T-helper 1 cell (primary cell): Measurements from ENCODE around the gene AKAP8.
"Not testable (repeated sequence)": the region's sequence is repeated elsewhere in the genome, so short reads cannot be mapped to it uniquely, and the experiment has no call there.

Experiments
- DNase-seq, 5 donors: peaks; one replicate each; pipeline ENCODE4 v3.0.0-alpha.2; 2012 to 2020
- total RNA-seq, 4 donors: gene quantifications; one replicate each; lab custom pipeline; 2026; lab: John Stamatoyannopoulos, UW

Gene AKAP8
- 119 to 130 (median 125) reads per million in 4 donors for total RNA-seq

- peak; percentile 96 to 99 (median 96) for DNase-seq
These were observed at the start of gene AKAP8 for GRCh38 chr19:15379083-15379998. TSS of gene AKAP8 (minus strand) at chr19:15379787. CDS start at chr19:15379731, 56 bp downstream.

DNA sequence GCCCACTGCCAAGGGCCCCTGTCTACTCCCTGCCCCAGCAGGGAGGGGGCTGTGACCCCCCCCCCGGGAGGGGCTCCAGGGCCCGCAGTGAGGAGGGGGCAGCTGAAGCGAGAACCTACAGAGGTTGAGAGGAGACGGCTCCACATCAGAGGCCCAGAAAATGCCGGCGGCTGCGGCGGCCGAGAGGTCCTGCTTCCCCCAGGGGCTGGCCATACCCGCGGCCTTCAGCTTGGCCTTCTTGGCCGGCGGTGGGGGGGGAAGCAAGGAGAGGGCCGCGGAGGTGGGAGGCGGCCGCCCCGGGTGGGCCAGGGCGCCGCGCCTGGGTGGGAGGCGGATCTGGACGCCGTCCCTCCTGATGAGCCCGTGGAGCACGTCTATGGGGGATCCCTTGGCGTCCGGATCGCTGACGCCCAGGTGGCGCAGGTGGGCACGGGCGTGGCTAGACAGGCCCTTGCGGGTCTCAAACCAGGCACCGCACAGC is 48.4 kb upstream of the AKAP8 start:
- no peak for DNase-seq

DNA sequence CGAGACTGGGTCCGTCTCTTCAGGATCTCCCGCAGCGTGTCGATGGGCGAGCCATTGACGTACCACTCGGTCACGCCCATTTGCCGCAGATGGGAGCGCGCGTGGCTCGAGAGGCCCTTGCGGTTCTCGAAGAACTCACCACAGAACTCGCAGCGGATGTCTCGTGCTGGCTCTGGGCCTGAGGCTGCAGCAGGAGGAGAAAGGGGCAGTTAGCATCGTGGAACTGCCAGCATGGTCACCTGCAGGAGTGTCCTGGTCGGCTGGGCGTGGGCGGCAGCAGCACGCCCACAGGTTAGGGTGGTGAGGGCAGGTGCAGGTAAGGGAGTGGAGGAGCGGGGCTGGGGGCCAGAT is 47.7 kb upstream of the AKAP8 start:
- DNase-seq = no peak

DNA sequence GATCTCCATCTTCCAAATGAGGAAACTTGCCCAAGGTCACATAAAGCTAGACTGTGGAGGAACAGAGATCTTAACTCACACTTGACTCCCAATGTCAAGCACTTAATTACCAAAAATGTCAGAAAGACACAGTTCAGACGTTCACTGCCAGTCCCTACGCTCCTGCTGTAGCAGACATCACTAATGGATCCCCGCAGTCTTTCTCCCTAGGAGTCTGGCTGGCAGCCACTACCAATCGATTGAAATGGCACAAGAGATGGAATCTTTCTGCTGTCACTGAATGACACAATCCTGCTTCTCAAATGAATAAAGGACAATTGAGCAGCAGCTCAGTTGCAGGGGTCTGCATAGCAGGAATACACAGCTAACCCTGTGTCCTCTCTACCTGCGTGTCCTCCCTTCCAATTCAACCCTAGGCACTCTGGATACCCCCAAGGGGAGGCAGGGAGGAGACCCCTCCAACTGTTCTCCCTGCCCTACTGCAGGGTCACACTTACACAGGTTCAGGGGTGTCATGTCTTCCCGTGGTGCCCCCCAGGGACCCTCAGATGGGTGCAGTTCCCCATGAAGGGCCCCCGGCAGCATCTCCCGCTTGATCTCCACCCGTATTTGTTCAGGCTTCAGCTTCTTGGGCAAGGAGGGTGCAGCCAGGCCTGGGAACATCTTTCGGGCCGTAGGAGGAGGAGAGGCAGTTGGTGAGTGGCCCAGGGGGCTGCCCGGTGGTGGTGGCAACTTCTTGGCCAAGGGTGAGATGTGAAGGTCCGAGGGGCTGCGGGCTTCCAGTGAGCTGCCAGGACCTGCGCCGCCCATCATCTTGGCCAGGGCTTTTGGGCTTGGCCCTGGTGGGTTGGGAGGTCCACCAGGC is 47.1 kb upstream of the AKAP8 start:
- DNase-seq = no peak

- no peak for DNase-seq
These were observed 45.8 kb upstream of the AKAP8 start for GRCh38 chr19:15425321-15425950.

DNA sequence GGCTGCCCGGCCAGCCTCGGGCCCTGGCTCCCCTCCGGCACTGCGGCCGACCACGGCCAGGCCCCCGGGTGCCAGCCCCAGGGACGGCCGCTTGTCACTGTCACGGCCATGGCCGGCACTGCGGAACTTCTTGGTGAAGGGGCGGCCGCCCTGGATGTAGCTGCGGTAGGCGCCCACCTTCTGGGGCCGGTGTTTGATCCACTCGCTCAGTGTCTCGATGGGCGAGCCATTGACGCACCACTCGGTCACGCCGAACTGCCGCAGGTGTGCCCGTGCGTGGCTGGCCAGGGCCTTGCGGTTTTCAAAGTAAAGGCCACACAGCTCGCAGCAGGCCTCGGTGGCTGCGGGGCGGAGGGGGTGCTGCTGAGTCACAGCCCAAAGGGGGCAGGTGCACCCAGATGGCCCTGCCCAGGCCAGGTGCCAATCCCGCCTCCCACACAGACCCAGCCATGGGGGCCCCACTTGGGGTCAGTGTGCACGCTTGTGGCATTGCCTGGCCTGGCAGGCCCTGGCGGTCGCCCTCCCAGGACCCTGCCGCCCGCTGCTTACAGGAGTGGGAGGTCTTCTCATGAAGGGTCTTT is 45.2 kb upstream of the AKAP8 start:
- DNase-seq = no peak

GRCh38 chr19:15424121-15424520 is 44.5 kb upstream of the AKAP8 start:
- no peak for DNase-seq

GRCh38 chr19:15423130-15423529 is 43.5 kb upstream of the AKAP8 start:
- DNase-seq = no peak

DNA sequence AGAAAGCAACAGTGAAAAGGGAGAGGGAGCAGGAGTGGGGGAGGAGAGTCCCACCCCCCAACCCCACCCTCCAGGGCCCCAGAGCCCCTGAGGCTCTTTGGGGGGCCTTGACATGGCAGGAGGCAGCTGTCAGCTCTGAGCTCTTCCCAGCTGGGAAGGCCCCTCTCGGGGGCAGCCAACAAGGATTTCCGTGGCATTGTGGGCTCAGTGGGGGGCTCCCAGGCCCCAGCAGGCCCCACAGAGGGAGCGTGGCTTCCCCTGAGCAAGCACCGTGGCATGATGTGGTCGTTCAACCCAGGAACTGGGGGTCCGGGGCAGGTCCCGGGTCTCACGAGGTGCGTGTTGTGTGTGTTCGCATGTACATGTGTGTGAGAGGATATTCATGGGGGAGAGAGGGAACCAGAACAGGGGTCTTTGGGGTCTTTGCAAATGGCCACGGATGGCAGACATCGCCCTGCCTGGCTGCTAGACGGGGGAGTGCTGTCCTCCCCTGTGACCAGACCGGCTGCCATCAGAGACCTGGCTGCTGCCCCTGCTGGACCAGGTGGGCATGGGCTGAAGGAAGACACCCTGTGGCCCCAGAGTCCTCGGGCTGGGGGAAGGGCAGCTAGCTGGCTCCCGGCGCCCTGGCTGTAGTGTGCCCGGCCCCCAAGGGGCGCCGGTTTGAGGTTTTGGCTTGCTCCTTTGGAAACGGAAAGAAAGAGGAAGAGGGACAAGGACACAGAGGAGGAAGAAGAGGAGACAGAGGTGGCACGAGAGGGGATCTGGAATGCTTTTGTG is 42.9 kb upstream of the AKAP8 start:
- DNase-seq = no peak

- no peak for DNase-seq
These were observed 42.2 kb upstream of the AKAP8 start for GRCh38 chr19:15421721-15422260.

- DNase-seq = no peak
These were observed 41.6 kb upstream of the AKAP8 start for GRCh38 chr19:15421136-15421695.

- DNase-seq = no peak
These were observed 39.9 kb upstream of the AKAP8 start for GRCh38 chr19:15419413-15420025.

DNA sequence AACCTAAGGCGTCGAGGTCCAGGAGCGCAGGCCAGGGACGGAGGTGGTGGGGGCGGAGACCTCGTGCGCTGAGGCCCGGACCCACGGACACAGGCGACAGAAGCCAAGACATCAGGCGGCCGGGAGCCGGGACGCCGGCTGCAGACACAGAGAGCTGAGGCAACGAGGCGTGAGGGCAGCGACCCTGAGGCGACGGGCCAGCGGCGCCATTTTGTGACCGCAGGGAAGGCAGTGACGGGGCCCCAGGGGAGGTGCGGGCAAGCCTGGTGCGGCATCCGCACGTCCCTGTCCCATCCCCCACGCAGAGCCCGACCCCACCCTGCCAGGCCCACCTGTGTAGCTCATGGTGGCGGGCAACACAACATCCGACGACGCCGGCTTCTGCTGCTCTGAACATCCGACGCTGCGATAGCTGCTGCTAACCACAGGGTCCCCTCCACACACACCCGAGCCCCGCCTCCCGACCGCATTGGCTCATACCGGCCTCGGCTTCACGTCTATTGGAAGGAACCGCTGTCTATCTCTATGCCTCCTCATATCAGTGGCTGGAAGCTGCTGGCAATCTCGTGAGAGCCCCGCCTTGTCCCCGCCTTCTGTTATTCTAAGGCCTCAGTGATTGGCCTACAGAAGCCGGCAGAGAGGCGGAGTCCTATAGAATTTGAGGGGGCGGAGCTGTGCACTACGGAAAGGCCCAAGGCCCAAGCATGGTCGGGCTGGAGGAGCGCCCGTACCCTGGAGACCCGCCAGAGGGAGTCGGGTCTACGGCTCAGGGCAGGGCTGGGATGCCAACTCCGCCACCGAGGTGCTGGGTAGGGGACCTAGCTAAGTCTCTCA is 39.2 kb upstream of the AKAP8 start, which contains the start of gene AKAP8L:
Gene AKAP8L (minus strand): TSS at position 410 of the 834 bp plus-strand sequence. CDS start 65 bp downstream, at position 345.
- peak; percentile 96 to 100 (median 98) for DNase-seq

GRCh38 chr19:15418231-15418578 is 38.6 kb upstream of the AKAP8 start:
- no peak for DNase-seq

GRCh38 chr19:15417699-15418098 is 38.1 kb upstream of the AKAP8 start:
- no peak for DNase-seq

GRCh38 chr19:15412832-15413231 is 33.2 kb upstream of the AKAP8 start:
- no peak for DNase-seq

- not testable (repeated sequence) for DNase-seq
These were observed 31.8 kb upstream of the AKAP8 start for GRCh38 chr19:15411351-15411750.

DNA sequence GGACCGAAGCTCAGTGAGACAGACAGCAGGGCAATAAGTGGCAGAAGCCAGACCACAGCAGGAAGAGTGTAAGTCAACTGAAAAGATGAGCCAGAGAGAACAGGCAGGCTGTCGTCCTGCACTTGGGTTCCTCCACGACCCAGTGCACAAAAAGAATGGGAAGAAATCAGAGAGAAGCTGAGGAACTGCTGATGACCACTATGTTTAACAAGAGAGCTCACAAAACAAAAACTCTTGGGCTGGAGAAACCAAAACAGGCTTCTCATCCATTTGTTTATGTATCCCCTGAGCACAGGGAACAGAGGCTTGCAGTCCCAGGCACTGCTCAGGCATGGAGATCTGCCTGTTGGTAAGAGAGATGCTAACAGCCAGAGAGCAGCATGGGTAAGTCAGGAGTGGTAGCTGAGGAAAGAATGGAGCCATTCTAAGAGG is 25.2 kb upstream of the AKAP8 start:
- no peak for DNase-seq

DNA sequence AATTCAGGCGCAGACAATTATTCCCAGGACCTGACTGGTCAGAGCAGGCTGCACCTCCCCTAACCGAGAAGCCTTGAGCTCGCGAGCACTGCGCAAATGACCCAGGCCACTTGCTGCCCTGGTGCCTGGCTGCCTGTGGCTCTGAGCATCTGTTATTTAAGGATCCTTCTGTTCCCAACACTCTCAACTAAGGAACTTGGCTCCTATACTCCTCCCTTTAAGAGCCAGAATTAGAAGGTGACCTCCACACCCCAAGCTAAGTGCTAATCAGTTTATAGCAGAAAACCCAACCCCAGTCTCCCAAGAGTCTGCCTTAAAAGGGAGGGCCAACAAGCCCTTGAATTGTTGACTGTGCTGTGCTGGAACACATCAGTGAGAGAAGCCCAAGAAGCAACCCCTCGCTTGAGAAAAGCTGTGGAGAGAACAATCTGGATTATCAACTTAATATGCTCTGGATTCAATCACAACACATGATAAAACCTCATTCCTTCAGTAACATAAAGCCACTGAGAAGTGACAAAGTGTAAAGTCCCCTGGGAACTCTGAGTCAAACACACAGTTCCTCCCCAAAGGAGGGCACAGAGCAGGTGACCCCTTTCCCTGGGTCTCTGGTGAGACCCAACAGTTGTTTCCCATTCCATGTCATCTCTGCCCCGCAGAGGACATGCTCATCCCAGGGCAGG is 24.7 kb upstream of the AKAP8 start:
- DNase-seq = no peak
